Testis (tissue), 2 donors: ENCODE data around the gene CRB1.

Source experiments
- CTCF ChIP-seq, 3 experiments: fragments of 450-650 bp in 2 of 3; fragments of 200-600 bp in 1 of 3; sonication (generic) in 1 of 3; IDR thresholded peaks; one replicate each; pipeline ENCODE4 v1.5.1; 2016 to 2019; ENCODE audit warnings: antibody characterized with exemption in 3 of 3, mild to moderate bottlenecking in 2 of 3, moderate library complexity in 1 of 3
- POLR2A ChIP-seq: fragments of 450-650 bp; IDR thresholded peaks from one replicate; pipeline ENCODE4 v1.6.1; 2017; ENCODE audit warnings: antibody characterized with exemption, mild to moderate bottlenecking, moderate library complexity

GRCh38 chr1:197437601-197438000, 169.5 kb downstream of the CRB1 start:
- TF ChIP-seq CTCF (IDR thresholded peaks at IDR 0.05) (no peak), POLR2A (no peak)
